Measurements from ENCODE around the gene PTTG1IP. TPM values are rescaled to one million over a fixed set of nuclear protein-coding genes. Genes with fewer than 3 reads are reported as not detected.

PTTG1IP gene
- total and polyA plus RNA-seq, 2 of the 13 experiments (the other 11 are each of a cell fraction or from before 2014, with no cell fraction given): 161 to 700 TPM

- TF ChIP-seq, protein P1, sequence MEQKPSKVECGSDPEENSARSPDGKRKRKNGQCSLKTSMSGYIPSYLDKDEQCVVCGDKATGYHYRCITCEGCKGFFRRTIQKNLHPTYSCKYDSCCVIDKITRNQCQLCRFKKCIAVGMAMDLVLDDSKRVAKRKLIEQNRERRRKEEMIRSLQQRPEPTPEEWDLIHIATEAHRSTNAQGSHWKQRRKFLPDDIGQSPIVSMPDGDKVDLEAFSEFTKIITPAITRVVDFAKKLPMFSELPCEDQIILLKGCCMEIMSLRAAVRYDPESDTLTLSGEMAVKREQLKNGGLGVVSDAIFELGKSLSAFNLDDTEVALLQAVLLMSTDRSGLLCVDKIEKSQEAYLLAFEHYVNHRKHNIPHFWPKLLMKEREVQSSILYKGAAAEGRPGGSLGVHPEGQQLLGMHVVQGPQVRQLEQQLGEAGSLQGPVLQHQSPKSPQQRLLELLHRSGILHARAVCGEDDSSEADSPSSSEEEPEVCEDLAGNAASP (CRISPR knock-in tag; IDR thresholded peaks at IDR 0.05; ENCODE audit: borderline replicate concordance): peak; percentile 61; the same call in 1 of the 2 replicates
- TF ChIP-seq GTF2F1 (IDR thresholded peaks at IDR 0.05; ENCODE audit: low read length) (no peak), ZNF646 (CRISPR knock-in tag; IDR thresholded peaks at IDR 0.05) (no peak), ZNF83 (CRISPR knock-in tag; IDR thresholded peaks at IDR 0.05; ENCODE audit: borderline replicate concordance) (no peak), SMARCE1 (IDR thresholded peaks at IDR 0.05; ENCODE audit: borderline replicate concordance) (no peak), CHD2 (IDR thresholded peaks at IDR 0.05; ENCODE audit: low read depth, low read length) (peak; percentile 66; the same call in 1 of the 2 replicates), NFKB2 (CRISPR knock-in tag; IDR thresholded peaks at IDR 0.05; ENCODE audit: borderline replicate concordance) (no peak; the same call in 1 of the 2 replicates), RBAK (CRISPR knock-in tag; IDR thresholded peaks at IDR 0.05) (no peak), MNT (IDR thresholded peaks at IDR 0.05) (peak; percentile 45), KLF15 (CRISPR knock-in tag; IDR thresholded peaks at IDR 0.05; ENCODE audit: borderline replicate concordance) (no peak), ZFX (CRISPR knock-in tag; IDR thresholded peaks at IDR 0.05; ENCODE audit: low read depth) (peak; percentile 78), KLF16 (CRISPR knock-in tag; IDR thresholded peaks at IDR 0.05) (peak in 1 of 2 experiments; percentile 66; a peak in 1 of 4 replicates), FOXK1 (CRISPR knock-in tag; IDR thresholded peaks at IDR 0.05; ENCODE audit: borderline replicate concordance, low read depth) (peak; percentile 76; the same call in 1 of the 2 replicates), SKIL (CRISPR knock-in tag; IDR thresholded peaks at IDR 0.05; ENCODE audit: borderline replicate concordance) (peak; percentile 51; the same call in 1 of the 2 replicates), CC2D1A (CRISPR knock-in tag; IDR thresholded peaks at IDR 0.05) (0 out of 2 replicates have a peak, but pooled peaks have one; percentile 42), TBX2 (CRISPR knock-in tag; IDR thresholded peaks at IDR 0.05; ENCODE audit: borderline replicate concordance) (peak; percentile 83)
Measured at GRCh38 chr21:44801468-44802395, 71.8 kb downstream of the PTTG1IP start, which contains the start of gene UBE2G2 (continued).

Data from HepG2 (cell line).